SK-MEL-5 (cell line): Measurements from ENCODE around the gene PIGR. TPM values are rescaled to one million over a fixed set of nuclear protein-coding genes. Genes with fewer than 3 reads are reported as not detected.

Source experiments
- DNase-seq: peaks from one replicate; pipeline ENCODE4 v3.0.0-alpha.2; 2016; ENCODE audit warnings: low read depth, low spot score
- in situ Hi-C: cut with HindIII; loops from 2 replicates; pipeline ENCODE4 v1.10.0; 2016; ENCODE audit warnings: low sequenced_read_pairs, high pct_unique_total_duplicates, low pct_unique_long_range_greater_than_20kb
- total RNA-seq: library from RNA; depleted of rRNA; stranded (reverse); fragments of >200 nt; shearing (Covaris generic); gene quantifications from 2 replicates; pipeline ENCODE4 v1.2.3, GENCODE V29; 2014

Gene PIGR
- total RNA-seq, 1 experiment from 2014 or later, result not detected

DNA sequence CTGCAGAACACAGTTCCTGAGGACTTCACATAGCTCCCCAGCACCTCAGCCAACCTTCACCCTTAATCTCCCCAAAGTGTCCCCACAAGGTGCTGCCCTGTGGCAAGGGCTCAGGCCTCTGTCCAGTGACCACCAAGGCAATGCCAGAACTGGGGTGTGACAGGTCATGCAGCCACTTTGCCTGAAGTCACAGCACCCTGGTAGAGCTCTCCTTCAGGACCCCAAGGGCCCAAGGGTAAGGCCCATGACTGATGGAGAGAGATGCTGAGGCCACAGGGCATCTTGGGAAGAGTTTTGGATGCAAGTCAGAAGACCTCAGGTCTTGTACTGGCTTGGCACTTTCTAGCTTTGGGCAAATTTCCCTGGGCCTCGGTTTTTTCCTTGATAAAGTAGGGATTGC is 23.7 kb downstream of the PIGR start:
- in situ Hi-C loops, result no loop called here
- DNase-seq, result no peak

GRCh38 chr1:206921772-206922265 is 24.4 kb downstream of the PIGR start, which contains the start of gene FCMR:
TSS of gene FCMR (minus strand) at chr1:206921941. CDS start at chr1:206921854, 87 bp downstream.
- peak; percentile 19 for DNase-seq
- in situ Hi-C loops, result no loop called here

- no peak for DNase-seq
These were observed 28.2 kb downstream of the PIGR start for GRCh38 chr1:206918076-206918475.

DNA sequence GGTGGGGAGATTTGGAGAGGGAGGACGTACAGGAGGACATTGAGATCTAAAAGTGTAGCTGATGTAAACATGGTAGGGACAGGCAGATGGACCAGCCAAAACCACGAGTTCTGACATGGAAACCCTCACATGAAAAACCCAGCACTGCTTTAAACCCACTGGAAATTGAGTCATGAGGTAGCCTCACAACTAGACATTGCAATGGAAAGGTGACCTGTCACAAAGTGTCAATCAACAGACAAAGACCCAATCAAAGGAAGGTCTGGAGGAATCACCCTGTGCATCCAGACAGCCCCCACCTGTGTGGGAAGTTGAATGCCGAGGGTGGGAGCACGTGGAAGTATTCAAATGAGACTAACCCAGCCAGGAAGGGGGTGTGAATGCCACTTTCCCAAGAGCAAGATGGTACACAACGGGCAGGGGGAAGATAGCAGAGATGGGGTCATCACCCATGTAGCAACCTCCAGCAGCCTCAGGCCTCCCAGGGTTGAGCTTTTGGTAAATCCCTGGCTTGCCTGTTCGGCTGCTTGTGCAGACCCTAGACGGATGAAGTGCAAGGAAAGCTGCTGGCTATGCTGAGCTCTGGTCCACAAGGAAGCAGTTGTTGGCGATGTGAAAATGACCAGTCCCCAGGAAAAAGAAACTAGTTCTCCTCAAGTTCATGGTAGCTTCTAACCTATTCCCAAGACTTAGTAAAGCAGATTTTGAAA is 30.1 kb downstream of the PIGR start:
- in situ Hi-C loops, result no loop called here
- DNase-seq, result no peak

More at GRCh38 chr1:206918076-206918475, 28.2 kb downstream of the PIGR start:
- in situ Hi-C loops, result no loop called here

DNA sequence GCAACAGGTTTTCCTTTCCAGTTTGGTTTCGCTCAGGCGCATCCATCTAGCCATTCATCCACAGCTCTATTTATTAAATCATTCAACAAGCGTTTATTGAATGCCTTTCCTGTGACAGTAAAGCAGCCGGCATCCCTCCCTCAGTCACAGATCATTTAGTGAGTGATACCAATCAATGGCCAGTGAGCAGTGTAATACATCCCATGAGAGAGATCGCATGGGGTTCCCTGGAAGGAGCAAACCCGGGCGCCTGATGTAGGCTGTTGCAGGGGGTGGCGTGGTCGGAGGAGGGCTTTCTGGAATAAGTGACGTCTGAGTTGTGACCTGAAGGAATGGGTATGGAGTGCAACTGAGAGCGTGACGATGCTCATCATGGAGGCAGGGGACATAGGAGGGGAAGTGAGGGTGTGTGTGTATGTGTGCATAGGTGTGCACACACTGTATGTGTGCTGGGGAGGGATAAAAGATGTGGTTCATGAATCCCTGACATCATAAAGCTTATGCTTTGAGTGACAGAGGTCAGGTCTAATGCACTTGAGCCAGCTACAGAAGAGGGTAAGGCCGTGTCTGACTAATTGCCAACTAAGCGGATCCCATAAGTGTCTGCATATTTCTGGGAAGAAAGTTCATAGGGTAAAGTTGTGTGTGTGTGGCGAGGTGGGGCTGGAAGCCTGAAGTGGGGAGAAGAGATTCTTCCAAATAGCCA is 31.1 kb downstream of the PIGR start:
- in situ Hi-C loops, result no loop called here

DNA sequence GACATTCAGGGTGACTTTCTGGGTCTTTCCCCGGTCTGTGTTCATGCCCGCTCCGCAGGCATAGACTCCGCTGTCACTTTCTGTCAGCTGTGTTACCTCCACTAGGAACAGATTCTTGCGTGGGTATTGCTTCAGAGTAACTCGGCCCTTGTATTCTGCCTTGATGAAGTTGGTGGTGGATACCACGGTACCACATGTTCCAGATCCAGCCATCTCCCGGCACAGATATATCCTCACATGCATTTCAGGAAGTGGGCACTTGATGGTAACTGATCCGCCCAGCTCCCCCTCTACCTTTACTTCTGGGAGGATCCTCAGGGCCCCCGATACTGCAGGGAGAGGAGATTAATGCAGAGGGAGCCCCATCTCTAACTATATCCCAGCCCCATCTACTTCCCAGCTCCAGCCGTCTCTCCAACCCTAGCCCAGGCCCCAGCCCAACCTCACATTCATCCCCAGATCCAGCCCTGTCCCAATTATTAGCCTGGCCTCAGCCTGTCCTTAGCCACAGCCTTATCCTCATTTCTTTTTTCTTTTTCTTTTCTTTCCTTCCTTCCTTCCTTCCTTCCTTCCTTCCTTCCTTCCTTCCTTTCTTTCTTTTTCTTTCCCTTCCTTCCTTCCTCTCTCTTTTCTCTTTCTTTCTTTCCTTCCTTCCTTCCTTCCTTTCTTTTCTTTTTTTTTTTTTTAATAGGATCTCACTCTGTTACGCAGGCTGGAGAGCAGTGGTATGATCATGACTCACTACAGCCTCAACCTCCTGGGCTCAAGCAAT is 32.3 kb downstream of the PIGR start:
- no peak for DNase-seq
- in situ Hi-C loops, result no loop called here

More for the DNA sequence above, 31.1 kb downstream of the PIGR start:
- no peak for DNase-seq

DNA sequence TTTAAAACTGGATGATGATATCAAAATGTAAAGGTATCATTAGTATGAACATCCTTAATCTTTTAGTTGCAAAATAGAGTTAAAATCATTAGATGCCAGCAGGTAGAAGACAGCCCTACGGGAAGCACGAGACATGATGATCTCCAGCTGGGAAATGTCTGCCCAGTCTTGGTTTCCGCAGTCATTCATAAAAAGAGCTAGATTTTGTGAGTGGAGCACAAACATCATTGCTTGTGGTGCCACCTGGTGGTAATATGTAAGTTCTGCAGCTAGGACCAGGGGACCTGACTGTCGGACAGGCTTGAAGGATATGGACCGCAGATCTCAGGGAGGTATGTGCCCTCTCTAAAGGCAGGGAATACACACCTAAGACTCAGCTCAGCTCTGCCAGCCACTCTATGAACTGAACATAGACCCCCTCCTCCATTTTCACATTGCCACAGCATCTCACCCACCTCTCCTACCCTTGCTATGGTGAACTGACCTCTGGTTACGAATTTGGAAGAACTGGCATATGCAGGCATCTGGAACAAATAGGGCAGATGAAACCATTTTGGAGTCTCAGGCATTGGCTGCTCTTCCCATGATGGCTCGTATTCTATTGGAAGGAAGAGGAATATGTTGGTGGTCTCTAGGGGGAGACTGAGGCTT is 33.7 kb downstream of the PIGR start:
- DNase-seq, result peak; percentile 91
- in situ Hi-C loops, result no loop called here

- in situ Hi-C loops, result no loop called here
- DNase-seq, result peak; percentile 67
These were observed 35.1 kb downstream of the PIGR start for GRCh38 chr1:206911064-206911663.

DNA sequence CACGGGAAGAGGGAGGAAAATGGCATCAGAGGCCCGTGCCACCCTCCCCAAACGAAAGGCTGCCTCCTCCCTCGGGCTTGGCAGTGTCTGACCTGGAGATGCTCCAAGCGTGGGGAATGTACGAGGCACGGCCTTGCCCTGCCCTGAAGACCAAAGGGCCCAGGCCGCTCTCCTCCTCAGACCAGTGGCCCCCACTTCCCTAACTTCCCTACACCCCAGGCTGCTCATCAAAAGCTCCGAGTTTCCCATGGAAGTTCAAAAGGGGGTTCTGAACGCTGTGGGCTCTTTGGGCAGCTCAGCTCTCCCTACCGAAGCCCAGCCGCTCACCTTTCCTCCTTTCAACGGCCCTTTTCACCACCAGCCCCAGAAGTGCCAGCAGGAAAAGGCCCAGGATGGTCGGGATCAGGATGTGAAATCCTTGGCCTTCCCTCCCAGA is 36.4 kb downstream of the PIGR start:
- in situ Hi-C loops, result no loop called here
- no peak for DNase-seq

DNA sequence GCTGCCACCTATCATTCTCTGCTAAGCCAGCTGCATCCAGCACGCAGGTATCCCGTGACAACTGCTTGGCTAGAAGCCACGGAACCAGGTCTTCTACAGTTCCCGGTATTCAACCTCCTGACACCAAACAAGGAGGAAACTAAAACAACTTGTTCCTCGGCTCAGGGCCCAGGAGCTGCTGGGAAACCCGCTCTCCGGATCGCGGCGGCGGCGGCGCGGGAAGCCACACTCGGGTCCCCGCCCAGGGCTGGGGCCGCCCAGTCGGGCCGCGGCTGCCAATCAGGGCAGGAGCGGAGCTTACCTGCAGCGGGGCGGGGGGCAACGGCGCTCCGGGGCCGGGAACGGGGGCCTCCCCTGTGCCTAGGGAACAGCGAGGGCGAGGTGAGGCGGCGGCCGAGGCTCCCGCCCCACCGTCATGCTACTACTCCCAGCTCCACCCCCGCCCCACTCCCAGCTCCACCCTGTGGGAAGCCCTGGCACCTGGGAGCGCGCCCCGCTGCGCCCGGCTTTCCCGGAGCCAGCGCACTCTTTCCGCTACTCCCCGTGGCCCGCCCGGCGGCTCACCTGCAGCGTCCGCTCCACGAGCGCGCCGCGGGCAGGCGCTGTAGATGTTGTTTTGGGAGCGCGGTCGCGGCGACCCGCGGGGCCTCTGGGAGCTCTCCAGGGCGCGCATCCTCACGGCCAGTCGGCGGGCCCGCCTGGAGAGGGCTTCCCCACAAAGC is 36.9 kb downstream of the PIGR start:
- DNase-seq, result no peak
- in situ Hi-C loops, result no loop called here

- DNase-seq, result no peak
- in situ Hi-C loops, result no loop called here
These were observed 38.2 kb downstream of the PIGR start for GRCh38 chr1:206908038-206908437.

DNA sequence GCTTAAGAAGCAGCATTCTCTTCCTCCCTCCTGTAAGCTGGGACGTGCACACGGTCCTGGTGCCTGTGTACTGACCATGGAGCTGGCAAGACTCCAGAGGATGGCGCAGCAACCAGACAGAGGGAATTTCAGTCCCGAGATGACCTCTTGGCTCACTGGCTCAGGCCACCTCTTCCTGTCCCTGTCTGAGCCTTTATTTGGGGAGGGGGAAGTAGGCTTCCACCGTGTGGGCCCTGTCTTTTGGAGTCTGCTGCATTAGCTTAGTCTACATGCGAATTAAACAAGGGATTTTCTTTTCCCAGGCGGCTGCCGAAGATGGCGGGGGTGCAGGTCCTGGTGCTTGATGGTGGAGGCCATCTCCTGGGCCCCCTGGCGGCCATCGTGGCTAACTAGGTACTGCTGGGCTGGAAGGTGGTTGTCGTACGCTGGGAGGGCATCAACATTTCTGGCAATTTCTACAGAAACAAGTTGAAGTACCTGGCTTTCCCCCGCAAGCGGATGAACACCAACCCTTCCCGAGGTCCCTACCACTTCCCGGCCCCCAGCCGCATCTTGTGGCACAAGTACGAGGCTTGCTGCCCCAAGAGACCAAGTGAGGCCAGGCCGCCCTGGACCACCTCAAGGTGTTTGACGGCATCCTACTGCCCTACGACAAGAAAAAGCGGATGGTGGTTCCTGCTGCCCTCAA is 38.8 kb downstream of the PIGR start:
- DNase-seq, result peak; percentile 19
- in situ Hi-C loops, result no loop called here

DNA sequence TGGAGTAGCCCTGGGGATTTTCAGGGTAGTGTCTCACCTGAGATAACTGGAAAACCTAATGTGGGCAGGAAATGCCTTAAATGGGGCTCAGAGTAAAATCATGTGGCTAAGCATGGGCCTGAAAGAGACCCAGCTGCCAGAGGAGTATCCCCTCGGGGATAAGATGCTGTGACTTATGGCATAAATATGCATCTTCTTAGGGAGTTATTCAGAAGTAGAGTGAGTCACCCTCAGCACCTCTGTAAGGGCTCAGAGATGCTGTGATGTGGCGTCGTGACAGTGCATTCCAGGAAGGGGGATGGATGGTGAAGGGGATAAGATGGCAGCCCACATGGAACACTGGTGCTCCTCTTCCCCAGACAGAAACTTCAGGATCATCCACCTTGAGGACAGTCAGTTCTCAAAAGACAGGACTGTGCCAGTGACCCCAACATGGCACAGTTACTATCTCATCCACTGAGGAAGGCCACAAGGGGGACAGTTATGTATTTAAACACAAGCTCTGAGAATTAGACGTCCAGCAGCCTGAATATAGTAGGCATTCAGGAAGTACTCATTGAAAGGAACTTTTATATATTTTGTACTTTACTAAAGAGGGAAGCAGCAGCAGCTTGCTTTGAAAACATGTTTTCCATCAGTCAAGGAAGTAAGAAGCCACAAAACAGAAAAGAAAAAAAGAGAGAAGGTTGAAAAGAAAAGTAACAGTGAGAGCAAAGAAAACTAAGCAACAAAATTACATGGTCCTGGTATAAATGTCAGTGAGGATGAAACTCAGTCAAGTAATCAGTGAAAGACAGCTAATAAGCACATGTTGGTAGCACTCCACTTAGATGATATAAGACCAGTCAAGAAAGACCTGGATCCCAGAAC is 40.7 kb downstream of the PIGR start:
- in situ Hi-C loops, result no loop called here
- DNase-seq, result peak; percentile 68

- in situ Hi-C loops, result no loop called here
These were observed 41.7 kb downstream of the PIGR start for GRCh38 chr1:206904423-206905142.

GRCh38 chr1:206903687-206904086 is 42.6 kb downstream of the PIGR start:
- in situ Hi-C loops, result no loop called here

More at GRCh38 chr1:206904423-206905142, 41.7 kb downstream of the PIGR start:
- no peak for DNase-seq

More at GRCh38 chr1:206903687-206904086, 42.6 kb downstream of the PIGR start:
- peak; percentile 57 for DNase-seq
